ENCODE data around the gene CEMIP2. TPM values are rescaled to one million over a fixed set of nuclear protein-coding genes. Genes with fewer than 3 reads are reported as not detected.

Gene CEMIP2
- total and polyA plus RNA-seq, 4 donors, result 37.3 to 150 (median 89.9) TPM

GRCh38 chr9:71752352-71752751, 16.0 kb downstream of the CEMIP2 start:
- WGBS, 2 donors, result 18 to 40% methylated on average over 1 of the region's 1 CpG
- DNase-seq (no peak), ATAC-seq (ENCODE audit: insufficient read depth, low FRiP score) (no peak)
- Histone ChIP-seq H3K4me1 (ENCODE audit: control insufficient read depth in 5 of 5, insufficient read depth in 5 of 5, low read length in 5 of 5) (peaks cover 0 to 15% (median 3%) of the 10 kb centered on the region in 5 donors), H3K9me3 (ENCODE audit: control insufficient read depth in 4 of 4, insufficient read depth in 3 of 4, low read length in 3 of 4) (no peaks in the 10 kb centered on the region), H3K9ac (ENCODE audit: insufficient read depth in 1 of 2, low read length in 2 of 2) (no peak overlapping the region), H3K4me3 (no peak overlapping the region), H3K36me3 (ENCODE audit: control insufficient read depth in 4 of 4, insufficient read depth in 4 of 4, low read length in 4 of 4) (peaks cover 0 to 9% (median 5%) of the 10 kb centered on the region in 4 donors), H3K27me3 (ENCODE audit: control insufficient read depth in 3 of 3, insufficient read depth in 3 of 3, low read length in 2 of 3) (no peaks in the 10 kb centered on the region), H3K27ac (ENCODE audit: low read depth in 1 of 2, low read length in 1 of 2) (no peak overlapping the region)
- no peak for TF ChIP-seq CTCF (IDR thresholded peaks at IDR 0.05; ENCODE audit: control extremely low read depth, extremely low read depth)

GRCh38 chr9:71748280-71748743, 20.0 kb downstream of the CEMIP2 start:
- Histone ChIP-seq H3K27ac (ENCODE audit: low read depth in 1 of 2, low read length in 1 of 2) (no peak overlapping the region), H3K9ac (ENCODE audit: insufficient read depth in 1 of 2, low read length in 2 of 2) (no peak overlapping the region), H3K4me3 (no peak overlapping the region), H3K36me3 (ENCODE audit: control insufficient read depth in 4 of 4, insufficient read depth in 4 of 4, low read length in 4 of 4) (peaks cover 8 to 19% (median 15%) of the 10 kb centered on the region in 4 donors), H3K9me3 (ENCODE audit: control insufficient read depth in 4 of 4, insufficient read depth in 3 of 4, low read length in 3 of 4) (no peaks in the 10 kb centered on the region), H3K27me3 (ENCODE audit: control insufficient read depth in 3 of 3, insufficient read depth in 3 of 3, low read length in 2 of 3) (no peaks in the 10 kb centered on the region), H3K4me1 (ENCODE audit: control insufficient read depth in 5 of 5, insufficient read depth in 5 of 5, low read length in 5 of 5) (peaks cover 0 to 10% (median 3%) of the 10 kb centered on the region in 5 donors)
- no peak for TF ChIP-seq CTCF (IDR thresholded peaks at IDR 0.05; ENCODE audit: control extremely low read depth, extremely low read depth)
- ATAC-seq (ENCODE audit: insufficient read depth, low FRiP score), result no peak
- WGBS, 2 donors, result 29 to 57% methylated on average over 1 of the region's 1 CpG
- DNase-seq, result no peak

- Histone ChIP-seq H3K4me3 (no peak overlapping the region), H3K27me3 (ENCODE audit: control insufficient read depth in 3 of 3, insufficient read depth in 3 of 3, low read length in 2 of 3) (no peaks in the 10 kb centered on the region), H3K9ac (ENCODE audit: insufficient read depth in 1 of 2, low read length in 2 of 2) (no peak overlapping the region), H3K9me3 (ENCODE audit: control insufficient read depth in 4 of 4, insufficient read depth in 3 of 4, low read length in 3 of 4) (no peaks in the 10 kb centered on the region), H3K36me3 (ENCODE audit: control insufficient read depth in 4 of 4, insufficient read depth in 4 of 4, low read length in 4 of 4) (peaks cover 8 to 19% (median 15%) of the 10 kb centered on the region in 4 donors), H3K4me1 (ENCODE audit: control insufficient read depth in 5 of 5, insufficient read depth in 5 of 5, low read length in 5 of 5) (peaks cover 0 to 14% (median 7%) of the 10 kb centered on the region in 5 donors), H3K27ac (ENCODE audit: low read depth in 1 of 2, low read length in 1 of 2) (no peak overlapping the region)
- no peak for DNase-seq
- no peak for ATAC-seq (ENCODE audit: insufficient read depth, low FRiP score)
- no peak for TF ChIP-seq CTCF (IDR thresholded peaks at IDR 0.05; ENCODE audit: control extremely low read depth, extremely low read depth)
Measured at GRCh38 chr9:71747576-71747975, 20.7 kb downstream of the CEMIP2 start.

- Histone ChIP-seq H3K27me3 (ENCODE audit: control insufficient read depth in 3 of 3, insufficient read depth in 3 of 3, low read length in 2 of 3) (no peaks in the 10 kb centered on the region), H3K36me3 (ENCODE audit: control insufficient read depth in 4 of 4, insufficient read depth in 4 of 4, low read length in 4 of 4) (peaks cover 8 to 19% (median 15%) of the 10 kb centered on the region in 4 donors), H3K9ac (ENCODE audit: insufficient read depth in 1 of 2, low read length in 2 of 2) (no peak overlapping the region), H3K27ac (ENCODE audit: low read depth in 1 of 2, low read length in 1 of 2) (no peak overlapping the region), H3K9me3 (ENCODE audit: control insufficient read depth in 4 of 4, insufficient read depth in 3 of 4, low read length in 3 of 4) (no peaks in the 10 kb centered on the region), H3K4me1 (ENCODE audit: control insufficient read depth in 5 of 5, insufficient read depth in 5 of 5, low read length in 5 of 5) (peaks cover 0 to 14% (median 8%) of the 10 kb centered on the region in 5 donors), H3K4me3 (no peak overlapping the region)
- TF ChIP-seq CTCF (IDR thresholded peaks at IDR 0.05; ENCODE audit: control extremely low read depth, extremely low read depth), result no peak
- ATAC-seq (ENCODE audit: insufficient read depth, low FRiP score), result no peak
- 33 to 71% methylated on average over 1 of the region's 1 CpG for WGBS, 2 donors
- no peak for DNase-seq
Measured at GRCh38 chr9:71746758-71747125, 21.6 kb downstream of the CEMIP2 start.
